Stimulated activated CD4-positive, alpha-beta T cell treated with anti-CD3 and anti-CD28 coated beads, Interleukin-4, amount 100 ng/mL, for 24 hours (primary cell): ENCODE measurements around the gene KIAA1755.

Source experiments
- DNase-seq: peaks from one replicate; pipeline ENCODE4 v3.0.0-alpha.2; 2020

KIAA1755 gene, protein sequence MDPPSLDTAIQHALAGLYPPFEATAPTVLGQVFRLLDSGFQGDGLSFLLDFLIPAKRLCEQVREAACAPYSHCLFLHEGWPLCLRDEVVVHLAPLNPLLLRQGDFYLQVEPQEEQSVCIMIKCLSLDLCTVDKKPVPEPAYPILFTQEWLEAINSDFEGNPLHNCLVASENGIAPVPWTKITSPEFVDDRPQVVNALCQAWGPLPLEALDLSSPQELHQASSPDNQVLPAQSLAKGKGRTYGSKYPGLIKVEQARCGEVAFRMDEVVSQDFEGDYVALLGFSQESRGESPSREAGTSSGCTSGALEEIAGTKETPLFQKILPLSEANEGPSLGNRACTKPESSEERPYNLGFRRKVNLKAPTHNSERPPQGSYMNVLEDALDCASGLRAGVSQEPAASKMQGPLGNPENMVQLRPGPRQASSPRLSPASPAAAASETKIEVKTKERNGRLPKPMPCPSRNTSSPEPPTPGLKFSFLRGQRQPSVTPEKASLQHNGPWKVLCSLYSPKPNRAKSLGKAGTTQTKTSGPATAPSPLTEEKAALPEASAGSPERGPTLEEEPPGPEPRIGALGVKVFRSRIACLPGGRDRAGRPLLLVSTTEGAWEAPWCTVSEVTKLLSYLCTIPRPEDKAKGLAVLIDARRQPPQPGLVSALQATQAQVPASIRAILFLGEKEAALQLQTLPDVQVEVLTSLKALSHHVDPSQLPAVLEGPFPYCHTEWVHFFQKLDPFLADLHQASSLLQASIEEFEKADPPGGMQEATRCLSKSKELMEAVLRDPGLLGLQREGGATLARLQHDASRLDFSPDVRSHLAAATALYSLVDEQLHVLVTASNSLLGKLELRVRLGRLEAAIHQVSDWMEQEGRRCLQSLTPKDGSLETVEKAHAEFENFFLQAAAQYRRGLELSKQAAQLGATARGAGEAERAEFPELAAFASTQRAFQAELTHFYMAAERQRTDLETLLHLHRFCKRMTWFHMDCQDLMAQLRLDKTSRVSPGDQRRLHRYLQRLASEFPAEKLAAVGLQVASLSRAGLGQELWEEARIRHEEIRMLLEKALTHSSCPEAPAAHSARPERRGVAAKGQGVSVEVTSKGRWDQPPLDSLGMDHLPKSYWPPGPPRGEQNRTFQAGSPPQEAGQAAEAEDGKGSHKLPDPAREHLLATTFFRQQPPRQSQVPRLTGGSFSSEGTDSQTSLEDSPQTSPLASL

DNA sequence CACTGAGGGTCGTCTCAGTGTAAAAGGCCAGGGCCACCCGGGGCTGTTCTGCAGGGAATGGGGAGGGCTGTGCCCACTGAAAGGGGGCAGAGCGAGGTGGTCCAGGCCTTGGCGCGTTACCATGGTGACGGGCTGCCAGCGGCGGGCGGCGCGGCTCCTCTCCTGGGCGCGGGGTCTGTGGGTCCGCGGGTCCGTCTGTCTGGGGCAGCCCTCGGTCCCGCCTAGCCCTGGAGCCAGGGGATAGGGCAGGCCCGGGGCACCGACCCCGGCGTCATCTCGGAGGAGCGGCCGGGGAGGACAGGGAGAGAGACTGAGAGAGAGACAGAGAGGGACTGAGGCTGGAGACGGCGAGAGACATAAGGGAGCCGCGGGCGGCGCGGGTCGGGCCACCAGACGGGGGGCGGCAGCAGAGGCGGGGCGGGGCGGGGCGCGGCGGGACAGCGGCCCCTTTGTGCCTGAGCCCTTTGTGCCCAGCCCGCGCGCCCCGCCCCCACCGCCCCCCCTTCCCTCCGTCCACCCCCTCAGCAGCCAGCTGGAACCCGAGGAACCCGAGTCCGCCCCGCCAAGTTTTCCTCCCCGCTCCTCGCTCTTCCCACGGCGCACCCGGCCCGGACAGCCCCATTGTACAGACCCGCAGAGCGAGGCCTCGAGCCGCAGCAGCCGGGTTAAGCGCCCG lies at the start of gene KIAA1755:
Gene KIAA1755 (minus strand): TSS at position 358 of the 676 bp plus-strand sequence. CDS start 235 bp downstream, at position 123.
- no peak for DNase-seq

DNA sequence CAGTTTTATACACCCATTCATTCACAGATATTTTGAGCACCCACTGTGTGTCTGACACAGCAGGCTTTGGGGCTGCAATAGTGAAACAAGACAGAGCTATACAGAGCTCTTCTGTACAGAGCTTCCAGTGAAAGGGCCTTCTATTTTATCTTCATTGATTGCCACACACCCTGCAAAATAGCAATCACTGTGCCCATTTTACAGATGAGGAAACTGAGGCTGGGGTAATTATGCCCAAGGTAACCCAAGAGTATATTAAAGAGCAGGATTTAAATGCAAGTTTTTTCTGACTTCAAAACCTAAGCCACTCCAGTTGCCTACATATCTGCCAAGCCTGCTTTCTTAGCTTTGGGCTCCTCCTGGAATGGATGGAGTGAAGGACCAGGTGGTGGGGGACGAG lies 47.9 kb upstream of the KIAA1755 start:
- no peak for DNase-seq

DNA sequence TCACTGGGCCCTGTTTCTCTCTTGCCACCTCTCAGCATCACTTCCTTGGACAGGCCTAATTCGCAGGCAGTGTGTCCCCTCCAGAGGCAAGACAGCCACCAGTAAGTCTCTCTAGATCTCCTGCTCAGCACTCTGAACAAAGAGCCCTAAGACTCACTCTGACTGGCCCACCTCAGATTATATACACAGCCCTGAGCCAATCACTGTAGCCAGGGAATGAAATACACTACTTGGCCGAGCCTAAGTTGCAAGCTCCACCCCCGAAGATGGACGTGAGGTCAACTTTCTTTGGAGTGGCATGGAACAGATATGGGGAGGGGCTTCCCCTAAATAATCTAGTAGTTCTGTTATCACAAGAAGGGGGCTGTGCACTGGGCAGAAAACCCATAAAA lies 47.5 kb upstream of the KIAA1755 start:
- DNase-seq = no peak

DNA sequence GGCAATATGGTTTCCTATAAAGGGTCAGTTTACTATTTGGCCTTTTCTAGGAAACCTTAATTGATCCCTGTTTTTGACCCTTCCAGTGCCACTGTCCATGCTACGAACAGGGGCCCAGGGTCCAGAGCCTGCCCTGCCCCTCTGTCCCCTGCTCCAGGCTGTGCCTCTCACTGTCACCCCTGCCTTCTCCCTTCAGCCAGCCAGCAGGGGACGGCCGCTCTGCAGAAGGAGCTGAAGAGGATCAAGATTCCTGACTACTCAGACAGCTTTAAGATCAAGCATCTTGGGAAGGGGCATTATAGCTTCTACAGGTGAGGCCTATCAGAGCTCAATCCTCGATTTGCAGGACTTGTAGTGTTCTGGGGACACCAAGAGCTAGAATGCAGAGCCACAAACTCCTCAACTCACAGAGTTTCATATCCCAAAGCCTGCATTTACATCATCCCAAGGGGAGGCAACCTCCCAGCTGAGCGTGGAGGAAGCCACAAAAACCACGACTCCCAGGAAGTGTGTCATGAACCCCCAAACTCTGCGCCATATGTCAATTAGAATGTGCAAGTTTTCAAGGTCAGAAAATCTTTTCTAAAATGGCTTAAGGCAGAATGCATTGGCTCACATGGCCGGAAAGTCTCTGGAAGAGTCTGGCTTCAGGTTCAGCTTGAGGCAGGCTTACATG lies 47.0 kb upstream of the KIAA1755 start:
- no peak for DNase-seq

DNA sequence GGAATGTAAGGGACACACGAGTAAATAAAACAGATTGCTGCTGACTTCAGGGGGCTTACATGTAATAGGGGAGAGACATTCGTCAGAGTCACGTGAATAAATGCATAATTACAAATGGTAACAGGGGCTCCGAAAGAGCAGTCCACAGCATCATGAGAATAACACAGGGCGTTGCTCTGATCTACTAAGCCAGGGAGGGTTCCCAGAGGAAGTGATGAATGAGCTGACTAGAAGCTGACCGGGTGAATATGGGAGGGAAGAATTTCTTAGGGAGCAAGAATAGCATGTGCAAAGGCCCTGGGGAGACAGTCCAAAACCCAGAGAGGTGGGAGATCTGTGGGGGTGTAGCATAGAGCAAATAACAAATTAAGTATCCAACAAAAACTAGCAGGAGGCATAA lies 45.8 kb upstream of the KIAA1755 start:
- DNase-seq = no peak

DNA sequence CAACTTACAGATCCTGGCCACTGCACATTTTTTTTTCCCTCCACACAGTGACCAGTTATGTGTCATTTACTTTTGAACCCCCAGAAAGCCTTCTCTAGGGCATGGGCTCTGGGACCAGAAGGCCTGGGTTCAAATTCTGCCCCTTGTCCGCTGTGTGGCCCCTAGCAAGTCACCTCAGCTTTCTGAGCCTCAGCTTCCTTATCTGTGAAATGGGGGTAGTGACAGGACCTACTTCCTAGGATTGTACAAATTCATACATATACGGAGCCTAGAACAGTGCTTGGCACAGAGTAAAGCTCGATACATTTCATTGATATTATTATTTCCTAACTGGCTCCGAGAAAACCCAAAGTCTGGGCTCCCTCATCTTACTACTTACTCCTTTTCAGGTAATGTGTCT lies 45.0 kb upstream of the KIAA1755 start:
- no peak for DNase-seq

DNA sequence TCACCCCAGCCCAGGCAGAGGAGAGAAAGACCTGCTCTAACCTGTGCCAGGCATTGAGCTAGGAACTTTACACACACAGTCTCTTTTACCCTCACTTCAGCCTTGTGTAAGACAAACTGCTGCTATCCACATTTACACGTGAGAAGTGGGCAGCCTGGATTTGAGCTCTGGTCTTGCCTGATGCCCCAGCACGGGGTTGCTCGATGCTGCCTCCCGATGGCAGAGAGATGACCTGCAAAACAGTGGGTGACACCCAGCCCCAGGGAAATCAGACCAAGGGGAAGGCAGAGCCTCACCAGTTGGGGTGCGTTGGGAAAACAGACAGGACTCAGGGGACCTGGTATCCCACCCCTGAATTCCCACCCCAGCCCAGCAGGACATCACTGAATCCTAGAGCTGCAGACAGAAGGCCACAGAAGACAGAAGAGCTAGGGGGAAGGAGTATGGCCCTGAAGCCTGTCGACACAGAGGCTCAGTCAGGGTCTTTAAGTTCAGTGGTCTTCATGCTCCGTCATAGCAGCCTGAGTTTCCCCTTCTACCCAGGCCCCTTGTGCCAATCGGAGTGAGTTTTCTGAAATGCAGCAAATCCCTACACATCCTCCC lies 44.4 kb upstream of the KIAA1755 start:
- no peak for DNase-seq

DNA sequence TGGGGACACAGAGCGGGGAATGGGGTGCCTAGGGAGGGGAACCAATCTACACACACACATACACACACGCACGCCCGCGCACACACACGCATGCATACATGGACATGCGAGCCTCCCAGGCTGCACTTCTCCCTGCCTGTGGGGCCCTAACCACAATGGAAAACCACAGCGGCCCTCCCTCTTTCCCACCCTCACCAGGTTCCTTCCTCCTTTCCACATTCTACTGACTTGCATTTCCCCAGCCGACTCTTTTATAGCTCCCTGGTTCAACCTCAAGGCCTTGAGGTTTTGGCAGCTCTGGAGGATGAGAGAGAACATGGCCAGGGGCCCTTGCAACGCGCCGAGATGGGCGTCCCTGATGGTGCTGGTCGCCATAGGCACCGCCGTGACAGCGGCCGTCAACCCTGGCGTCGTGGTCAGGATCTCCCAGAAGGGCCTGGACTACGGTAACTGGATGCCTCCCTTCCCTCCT lies 43.4 kb upstream of the KIAA1755 start, which contains the start of gene BPI:
Gene BPI (plus strand): TSS at position 249 of the 472 bp plus-strand sequence. CDS start 68 bp downstream, at position 317.
- no peak for DNase-seq

DNA sequence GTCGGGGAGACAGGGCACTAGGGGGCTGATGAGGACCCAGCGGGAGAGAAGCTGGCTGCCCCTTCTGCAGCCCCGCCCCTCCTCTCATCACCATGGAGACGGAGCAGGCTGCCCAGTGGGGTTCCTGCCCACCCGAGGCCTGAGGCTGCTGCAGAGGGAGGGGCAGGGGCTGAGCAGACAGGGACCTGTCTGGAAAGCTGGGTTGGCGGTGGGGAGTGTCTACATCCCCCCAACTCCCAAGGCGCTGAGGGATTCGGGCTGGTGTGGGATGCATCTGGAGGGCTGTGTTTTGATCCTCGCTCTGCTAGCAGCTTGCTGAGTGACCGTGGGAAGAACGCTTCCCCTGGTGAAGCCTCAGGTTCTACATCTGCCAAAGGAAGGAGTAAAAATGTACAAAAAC lies 42.3 kb upstream of the KIAA1755 start:
- DNase-seq = no peak

DNA sequence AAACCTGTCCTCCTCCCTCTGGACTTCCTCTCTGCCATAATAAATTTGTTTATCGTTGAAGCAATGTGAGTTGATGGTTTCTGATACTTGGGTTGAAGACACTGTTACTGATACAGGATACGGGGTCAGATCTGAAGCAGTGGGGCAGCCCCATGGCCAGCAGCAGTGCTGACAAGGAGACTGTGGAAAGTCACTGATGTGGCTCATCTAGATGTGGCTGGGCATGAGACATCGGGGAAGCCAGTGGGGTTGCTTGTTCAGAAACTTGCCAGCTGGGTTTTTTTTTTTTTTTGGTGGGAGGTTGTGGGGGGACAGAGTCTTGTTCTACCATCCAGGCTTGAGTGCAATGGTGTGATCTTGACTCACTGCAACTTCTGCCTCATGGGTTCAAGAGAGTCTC lies 40.8 kb upstream of the KIAA1755 start:
- DNase-seq = no peak

DNA sequence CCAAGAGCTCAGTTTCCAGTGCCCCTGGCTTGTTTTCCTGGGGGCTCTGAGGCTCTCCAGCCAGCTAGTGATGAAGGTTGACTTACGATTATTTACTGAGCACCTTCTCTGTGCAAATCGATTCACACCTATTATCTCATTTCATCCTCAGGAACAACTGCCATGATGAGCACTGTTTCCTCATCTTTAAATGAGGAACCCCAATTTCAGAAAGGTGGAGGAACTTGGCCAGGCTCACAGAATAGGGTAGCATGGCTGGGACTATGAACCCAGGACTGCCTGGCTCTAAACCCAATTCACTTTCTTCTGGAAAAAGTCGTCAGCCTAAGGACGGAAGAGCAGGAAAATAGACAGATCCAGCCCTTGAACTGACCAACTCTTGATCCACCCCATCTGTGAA lies 39.9 kb upstream of the KIAA1755 start:
- no peak for DNase-seq

DNA sequence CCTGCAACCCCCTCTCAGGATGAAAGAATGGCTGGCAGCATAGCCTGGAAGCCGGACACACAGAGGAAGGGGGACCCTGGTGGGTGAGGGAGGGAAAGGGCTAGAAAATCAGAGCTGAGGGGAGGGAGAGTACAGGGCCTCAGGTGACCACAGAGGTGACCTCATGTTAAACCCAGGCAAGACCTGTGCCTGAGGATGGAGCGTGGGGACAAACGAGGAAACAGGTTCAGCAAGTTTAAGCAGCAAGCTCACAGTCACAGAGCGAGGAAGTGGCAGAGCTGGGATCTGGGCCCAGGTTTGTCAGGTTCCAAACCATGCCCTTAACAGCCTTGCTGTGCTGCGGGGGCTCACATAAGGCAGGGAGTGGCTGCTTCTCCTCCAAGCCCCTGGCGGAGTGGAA lies 39.4 kb upstream of the KIAA1755 start:
- no peak for DNase-seq

DNA sequence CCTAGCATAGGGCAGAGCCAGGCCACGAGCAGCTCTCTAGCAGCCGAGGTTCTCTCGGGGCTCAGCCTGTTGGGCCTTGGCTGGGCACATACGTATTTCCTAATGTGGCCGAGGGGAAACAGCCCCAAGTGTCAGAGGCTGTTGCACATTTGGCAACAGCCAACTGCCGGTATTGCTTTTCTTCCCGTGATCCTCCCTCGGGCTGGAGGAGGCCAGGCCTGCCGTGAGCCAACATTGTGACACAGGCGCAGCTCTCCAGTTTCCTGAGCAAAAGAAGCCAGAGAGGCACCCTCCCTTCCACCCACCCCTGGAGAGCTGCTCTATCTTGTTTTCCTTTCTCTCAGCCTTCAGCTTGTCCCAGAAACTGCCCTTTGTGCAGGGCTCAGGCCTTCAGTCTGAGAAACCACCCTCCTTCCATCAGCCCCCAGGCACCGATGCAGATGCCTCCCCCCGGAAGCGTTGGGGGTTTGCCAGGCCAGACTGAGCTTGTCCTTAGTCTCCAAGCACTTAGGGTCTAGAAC lies 38.3 kb upstream of the KIAA1755 start:
- no peak for DNase-seq

DNA sequence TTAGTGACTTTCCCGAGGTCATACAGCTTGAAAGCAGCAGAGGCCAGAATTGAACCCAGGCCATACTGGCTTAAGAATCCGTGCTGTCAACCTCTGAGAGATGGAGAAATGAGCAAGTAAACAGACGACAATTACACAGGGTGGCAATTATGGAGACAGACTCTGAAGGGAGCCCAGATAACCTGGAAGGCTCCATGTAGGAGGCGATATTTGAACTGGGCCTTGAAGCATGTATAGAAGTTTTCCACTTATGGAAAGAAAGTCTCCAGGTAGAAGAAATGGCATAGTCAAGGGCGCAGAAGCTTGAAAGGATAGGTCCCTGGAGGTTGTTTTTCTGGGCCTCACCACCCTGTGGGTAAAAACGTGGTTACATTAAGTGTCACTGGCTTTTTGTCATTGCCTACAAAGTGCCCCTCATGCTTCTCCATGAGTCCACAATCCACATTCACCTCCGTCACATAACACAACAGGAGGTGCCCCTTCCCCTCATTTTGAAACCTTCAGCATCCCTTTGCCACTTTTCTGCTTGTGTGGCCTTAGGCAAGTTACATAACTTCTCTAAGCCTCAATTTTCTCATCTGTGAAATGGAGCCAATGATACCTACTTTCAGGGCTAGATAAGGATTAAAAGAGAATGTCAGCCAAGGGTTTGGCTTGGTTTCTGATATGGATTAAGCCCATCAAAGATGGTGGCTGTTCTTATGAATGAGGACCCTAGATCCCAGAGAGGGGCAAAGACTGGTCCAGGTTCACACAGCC lies 37.6 kb upstream of the KIAA1755 start:
- DNase-seq = no peak

DNA sequence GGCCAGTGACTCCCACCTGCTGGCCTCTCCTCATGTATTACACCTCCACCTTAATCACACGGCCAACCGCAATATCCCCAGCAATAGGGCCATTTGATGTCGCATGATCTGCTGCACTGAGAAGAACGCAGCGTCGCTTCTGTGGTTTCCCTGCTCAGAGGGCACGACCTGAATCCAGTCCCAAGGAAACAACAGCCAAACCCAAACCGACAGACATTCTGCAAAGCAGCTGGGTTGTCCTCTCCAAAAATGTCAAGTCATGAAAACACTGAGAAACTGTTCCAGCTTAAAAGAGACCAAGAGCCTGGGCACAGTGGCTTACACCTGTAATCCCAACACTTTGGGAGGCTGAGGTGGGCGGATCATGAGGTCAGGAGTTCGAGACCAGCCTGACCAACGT lies 35.9 kb upstream of the KIAA1755 start:
- no peak for DNase-seq

DNA sequence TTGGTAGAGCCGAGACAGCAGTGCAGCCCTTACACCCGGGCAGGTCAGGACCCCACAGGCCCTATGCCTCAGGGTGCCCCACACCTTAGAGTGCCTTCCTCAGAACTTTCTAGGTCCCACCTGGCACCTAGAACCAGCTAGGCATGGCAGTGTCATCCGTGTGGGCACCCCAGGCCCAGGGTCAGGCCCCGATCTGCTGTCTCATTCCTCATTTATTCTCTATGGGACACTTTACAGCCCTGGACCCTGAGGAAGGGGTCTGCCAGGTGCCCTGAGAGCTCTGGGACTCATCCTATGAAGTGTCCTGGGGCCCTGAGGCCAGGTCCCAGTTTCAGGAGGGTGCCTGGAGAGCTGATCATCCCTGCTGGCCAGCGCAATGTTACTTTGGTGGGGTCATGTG lies 35.3 kb upstream of the KIAA1755 start:
- DNase-seq = no peak

DNA sequence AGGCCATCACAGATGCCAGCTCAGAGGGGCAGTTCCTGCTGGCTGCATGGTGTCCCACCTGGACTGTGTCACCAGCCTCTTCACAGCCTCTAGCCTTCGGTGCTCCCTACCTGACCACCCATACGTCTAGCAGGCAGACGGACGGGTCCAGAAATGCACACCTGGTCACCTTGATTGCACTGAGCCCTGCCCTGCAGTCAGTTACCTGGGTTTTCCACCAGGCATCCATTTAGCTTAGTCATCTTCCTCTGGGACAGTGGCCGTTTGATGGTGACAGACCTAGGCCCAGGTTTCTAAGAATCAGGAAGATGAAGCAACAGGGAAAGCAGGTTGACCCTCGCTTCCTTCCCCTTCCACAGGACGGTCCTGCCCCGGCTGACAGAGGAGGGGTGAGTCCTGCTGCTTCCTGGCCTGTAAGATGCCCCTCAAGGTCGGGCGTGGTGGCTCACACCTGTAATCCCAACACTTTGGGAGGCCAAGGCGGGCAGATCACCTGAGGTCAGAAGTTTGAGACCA lies 33.6 kb upstream of the KIAA1755 start:
- DNase-seq = no peak

DNA sequence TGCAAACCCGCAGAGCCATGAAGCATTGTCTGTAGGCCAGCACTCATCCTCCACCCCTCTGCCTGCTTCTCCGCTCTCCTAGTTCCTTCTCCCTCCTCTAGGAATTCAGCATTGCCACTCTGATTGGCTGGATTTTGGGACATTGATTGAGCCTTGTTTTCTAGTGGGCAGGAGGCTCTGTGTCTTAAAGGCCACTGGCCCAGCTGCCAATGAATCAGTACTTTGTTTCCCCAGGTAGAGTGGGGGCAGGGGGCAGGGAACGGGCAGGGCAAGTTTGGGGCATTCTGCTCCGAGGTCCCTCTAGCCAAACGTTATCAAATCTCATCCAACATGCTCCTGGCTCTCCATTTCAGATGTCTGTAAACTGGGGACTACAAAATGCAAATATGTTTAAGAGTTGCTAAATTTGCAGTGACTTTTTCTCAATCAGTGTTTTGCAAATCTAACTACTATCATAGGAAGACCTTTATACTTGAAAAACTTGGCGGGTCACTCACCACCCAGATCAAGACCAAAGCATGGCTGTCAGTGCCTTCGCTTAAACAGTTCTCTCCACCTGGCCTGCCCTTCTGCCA lies 33.0 kb upstream of the KIAA1755 start:
- DNase-seq = no peak

DNA sequence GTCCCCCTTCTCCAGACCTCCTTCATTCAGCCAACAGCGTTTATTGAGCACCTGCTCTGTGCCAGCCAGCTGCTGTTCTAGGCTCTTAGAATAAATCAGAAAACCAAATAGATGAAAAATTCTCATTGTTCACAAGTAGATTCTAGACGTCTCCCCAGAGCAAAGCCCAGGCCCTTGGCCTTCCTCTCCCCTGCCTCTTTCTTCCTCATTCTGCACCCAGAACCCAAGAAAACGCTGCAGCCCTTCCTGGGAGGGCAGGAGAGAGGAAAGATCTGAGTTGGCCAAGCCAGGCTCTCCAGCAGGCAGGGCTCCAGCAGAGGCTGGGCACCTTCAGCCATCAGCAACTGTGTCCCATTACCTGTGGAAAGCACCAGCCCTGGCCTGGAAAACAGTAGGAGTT lies 31.4 kb upstream of the KIAA1755 start:
- no peak for DNase-seq
